ENCODE results near the gene NPAS3. TPM values are rescaled to one million over a fixed set of nuclear protein-coding genes. Genes with fewer than 3 reads are reported as not detected.

Gene NPAS3
- total RNA-seq, 1 experiment from 2014 or later: not detected

DNA sequence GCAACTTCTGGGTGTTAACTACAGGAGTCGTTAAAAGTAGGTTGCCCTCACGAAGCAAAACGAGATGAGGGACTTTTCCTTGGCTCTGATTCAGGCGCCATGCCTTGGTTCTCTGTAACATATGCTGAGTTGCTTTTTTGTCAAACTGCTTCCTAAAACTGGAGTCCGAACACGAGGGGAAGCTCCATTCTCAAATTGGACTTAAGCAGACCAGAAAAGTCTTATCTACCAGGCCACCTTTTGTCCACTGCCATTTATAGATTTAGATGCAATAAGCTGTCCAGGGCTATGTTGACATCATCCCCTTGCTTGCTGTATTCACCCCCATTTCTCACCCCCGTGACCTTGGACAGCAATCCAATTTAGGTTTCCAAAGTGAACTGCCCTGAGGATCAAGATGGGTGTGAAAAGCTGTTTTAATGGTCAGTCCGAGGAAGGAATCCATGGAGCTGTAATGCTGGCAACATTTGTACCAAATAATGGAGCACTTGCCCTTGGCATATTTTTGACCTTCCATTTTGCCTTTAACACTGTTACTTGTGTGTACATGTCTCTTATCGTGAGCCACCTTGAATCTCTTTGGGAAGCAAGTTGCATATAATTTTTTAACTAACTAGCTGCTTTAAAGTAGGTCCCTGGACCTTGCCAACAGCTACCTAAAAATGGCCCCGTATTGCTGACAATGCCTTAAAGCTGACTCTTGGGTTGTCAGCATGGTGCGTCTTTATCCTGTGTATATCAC is 714.1 kb downstream of the NPAS3 start:
- intact Hi-C loops (cut with micrococcal nuclease; ENCODE audit: unreplicated experiment): no loop called here
- peaks cover 4% of the 10 kb centered on the region; the same call in 1 of the 2 replicates for H3F3A ChIP-seq (ENCODE audit: insufficient read depth, low read depth)
- no peak overlapping the region for H2AFZ ChIP-seq
- no peaks in the 10 kb centered on the region for H3K9me2 ChIP-seq (ENCODE audit: insufficient read depth)
- CTCF ChIA-PET: no interaction called here
- no peaks in the 10 kb centered on the region for H3K79me2 ChIP-seq (ENCODE audit: low read depth)
- H3K27ac ChIP-seq: no peak overlapping the region
- no peak overlapping the region for H3K4me3 ChIP-seq
- H3K36me3 ChIP-seq (ENCODE audit: low read depth): no peaks in the 10 kb centered on the region
- peaks cover 4% of the 10 kb centered on the region; the same call in 1 of the 2 replicates for H3K4me1 ChIP-seq (replicated peaks; ENCODE audit: insufficient read depth)
- H4K20me1 ChIP-seq (ENCODE audit: insufficient read depth): no peaks in the 10 kb centered on the region
- TF ChIP-seq CTCF (conservative IDR thresholded peaks at IDR 0.05) (no peak), EZH2 (IDR thresholded peaks at IDR 0.05; ENCODE audit: low read depth) (no peak)
- POLR2A ChIA-PET (ENCODE audit: unreplicated experiment): no interaction called here
- H3K27me3 ChIP-seq (ENCODE audit: insufficient read depth, low read depth): no peaks in the 10 kb centered on the region
- no TSS peak for BruUV-seq (replicated peaks)
- DNase-seq: no peak
- H3K9me3 ChIP-seq (ENCODE audit: insufficient read depth, low read depth): no peaks in the 10 kb centered on the region
- no peak overlapping the region for H3K4me2 ChIP-seq

DNA sequence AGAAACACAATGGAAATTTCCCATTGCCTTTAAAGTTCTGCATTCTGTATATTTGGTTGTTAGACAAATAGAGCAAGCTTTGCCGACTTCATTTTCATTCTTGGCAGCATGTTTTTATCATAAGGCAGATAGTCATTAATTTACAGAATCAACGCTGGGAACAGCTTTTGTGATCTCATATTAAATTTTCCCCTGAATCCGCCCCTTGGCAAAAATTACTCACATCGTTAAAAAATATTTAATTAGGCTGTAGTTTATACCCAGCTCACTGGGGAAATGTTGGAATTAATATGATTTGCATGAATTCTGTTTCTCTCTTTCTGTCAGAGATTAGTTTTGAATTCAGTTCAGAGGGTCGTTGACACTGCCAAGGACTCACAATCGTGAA is 714.6 kb downstream of the NPAS3 start:
- TF ChIP-seq CTCF (conservative IDR thresholded peaks at IDR 0.05) (no peak), EZH2 (IDR thresholded peaks at IDR 0.05; ENCODE audit: low read depth) (no peak)
- Histone ChIP-seq H3K4me2 (no peak overlapping the region), H3K36me3 (ENCODE audit: low read depth) (no peaks in the 10 kb centered on the region), H3K4me3 (no peak overlapping the region), H3K27me3 (ENCODE audit: insufficient read depth, low read depth) (no peaks in the 10 kb centered on the region), H3K79me2 (ENCODE audit: low read depth) (no peaks in the 10 kb centered on the region), H3F3A (ENCODE audit: insufficient read depth, low read depth) (no peaks in the 10 kb centered on the region), H3K4me1 (replicated peaks; ENCODE audit: insufficient read depth) (no peaks in the 10 kb centered on the region), H3K27ac (no peak overlapping the region), H3K9me2 (ENCODE audit: insufficient read depth) (no peaks in the 10 kb centered on the region), H3K9me3 (ENCODE audit: insufficient read depth, low read depth) (no peaks in the 10 kb centered on the region), H4K20me1 (ENCODE audit: insufficient read depth) (no peaks in the 10 kb centered on the region), H2AFZ (no peak overlapping the region)
- BruUV-seq (replicated peaks): no TSS peak
- ChIA-PET CTCF (no interaction called here), POLR2A (ENCODE audit: unreplicated experiment) (no interaction called here)
- intact Hi-C loops (cut with micrococcal nuclease; ENCODE audit: unreplicated experiment): no loop called here
- DNase-seq: no peak

GRCh38 chr14:33655421-33655820 is 716.7 kb downstream of the NPAS3 start:
- H4K20me1 ChIP-seq (ENCODE audit: insufficient read depth): no peaks in the 10 kb centered on the region
- H3F3A ChIP-seq (ENCODE audit: insufficient read depth, low read depth): no peaks in the 10 kb centered on the region
- no peaks in the 10 kb centered on the region for H3K9me3 ChIP-seq (ENCODE audit: insufficient read depth, low read depth)
- ChIA-PET POLR2A (ENCODE audit: unreplicated experiment) (no interaction called here), CTCF (no interaction called here)
- DNase-seq: no peak
- H3K36me3 ChIP-seq (ENCODE audit: low read depth): no peaks in the 10 kb centered on the region
- H3K27ac ChIP-seq: no peak overlapping the region
- intact Hi-C loops (cut with micrococcal nuclease; ENCODE audit: unreplicated experiment): no loop called here
- no peak overlapping the region for H3K4me3 ChIP-seq
- no peak for TF ChIP-seq CTCF (conservative IDR thresholded peaks at IDR 0.05)
- no peak for TF ChIP-seq EZH2 (IDR thresholded peaks at IDR 0.05; ENCODE audit: low read depth)
- H3K79me2 ChIP-seq (ENCODE audit: low read depth): no peaks in the 10 kb centered on the region
- no peaks in the 10 kb centered on the region for H3K9me2 ChIP-seq (ENCODE audit: insufficient read depth)
- no TSS peak for BruUV-seq (replicated peaks)
- H3K27me3 ChIP-seq (ENCODE audit: insufficient read depth, low read depth): no peaks in the 10 kb centered on the region
- H3K4me2 ChIP-seq: no peak overlapping the region
- H2AFZ ChIP-seq: no peak overlapping the region
- no peaks in the 10 kb centered on the region for H3K4me1 ChIP-seq (replicated peaks; ENCODE audit: insufficient read depth)
